Measurements from ENCODE around the gene MOB4.
"Not testable (repeated sequence)": the region's sequence is repeated elsewhere in the genome, so short reads cannot be mapped to it uniquely, and the experiment has no call there.

MOB4 gene

DNA sequence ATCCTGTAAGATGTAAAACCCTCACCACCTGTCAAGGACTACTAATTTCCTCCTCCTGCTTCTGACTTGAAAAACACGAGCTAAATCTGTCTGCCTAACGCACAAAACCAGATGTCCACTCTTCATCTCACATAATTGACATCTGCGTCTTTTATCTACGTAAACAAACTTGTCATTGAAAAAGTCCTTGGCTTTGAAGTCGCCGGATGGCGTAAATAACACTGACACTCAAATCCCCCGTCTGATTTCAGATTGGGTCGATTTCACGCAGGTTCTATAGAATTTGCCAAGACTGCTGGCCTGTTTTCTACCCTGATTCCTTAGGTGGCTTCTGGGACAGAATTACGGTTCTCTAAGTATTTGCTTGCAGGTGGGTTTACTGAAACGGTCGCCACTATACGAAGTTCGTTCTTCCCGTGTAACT, 539 bp upstream of the MOB4 start:
- DNase-seq, result no peak

GRCh38 chr2:197516393-197516761, 511 bp downstream of the MOB4 start:
- peak in 1 of 2 experiments; percentile 43 for DNase-seq

- DNase-seq, result no peak
Measured at GRCh38 chr2:197517150-197517549, 1.3 kb downstream of the MOB4 start.

- no peak for DNase-seq
Measured at GRCh38 chr2:197538412-197538811, 22.5 kb downstream of the MOB4 start.

DNA sequence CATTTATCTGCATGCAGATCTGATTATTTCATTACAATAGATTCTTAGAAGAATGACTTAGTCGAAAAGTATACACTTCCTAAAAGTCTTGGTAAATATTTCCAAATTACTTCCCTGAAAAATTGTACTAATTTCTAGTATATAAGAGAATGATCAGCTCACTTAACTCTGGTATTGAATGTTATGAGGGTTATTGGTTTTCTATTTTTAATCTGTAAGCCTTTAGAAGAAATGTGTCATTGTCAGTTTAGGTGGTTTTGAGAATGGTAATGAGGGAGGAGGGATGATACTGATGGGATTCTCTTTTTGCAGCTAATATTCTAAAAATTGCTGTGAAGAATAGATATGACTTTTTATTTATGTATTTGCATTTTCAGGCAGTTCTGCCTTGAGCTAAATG, 23.9 kb downstream of the MOB4 start:
- no peak for DNase-seq

GRCh38 chr2:197543206-197543605, 27.3 kb downstream of the MOB4 start:
- DNase-seq, result no peak

DNA sequence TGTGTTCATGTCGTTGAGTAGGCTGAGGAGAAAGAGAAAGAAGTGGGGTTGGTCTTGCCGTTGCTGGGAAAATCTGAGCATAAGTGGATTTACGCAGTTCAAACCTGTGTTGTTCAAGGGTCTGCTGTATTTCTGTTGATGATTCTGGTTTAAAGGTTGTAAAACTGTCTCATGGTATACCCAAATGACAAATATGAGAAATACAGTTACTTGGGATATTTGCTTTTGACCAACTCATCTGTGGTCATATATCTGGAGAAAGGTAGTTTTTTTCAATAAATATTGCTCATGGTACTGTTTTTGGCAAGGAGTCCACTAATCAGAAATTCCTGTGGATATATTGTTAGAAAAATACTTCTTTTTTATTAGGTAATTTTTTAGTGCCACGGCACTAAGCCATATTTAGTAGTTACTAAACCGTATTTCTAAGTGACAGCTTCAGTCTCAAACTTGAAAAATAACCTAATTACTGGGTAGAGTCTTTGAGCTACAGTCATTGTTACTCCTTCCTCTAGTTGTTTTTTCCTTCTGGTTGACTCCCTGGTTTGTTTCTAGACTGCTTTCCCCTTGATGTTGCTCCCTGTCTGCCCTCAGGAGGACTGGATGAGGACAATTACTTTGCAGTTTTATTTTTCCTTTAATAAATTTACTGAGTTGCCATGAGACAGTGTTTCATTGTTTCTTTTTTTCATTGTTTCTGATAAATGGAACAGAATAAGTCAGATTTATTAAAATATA, 31.5 kb downstream of the MOB4 start:
- no peak for DNase-seq

GRCh38 chr2:197548582-197548981, 32.7 kb downstream of the MOB4 start:
- no peak for DNase-seq

GRCh38 chr2:197551260-197551659, 35.4 kb downstream of the MOB4 start:
- not testable (repeated sequence) for DNase-seq

DNA sequence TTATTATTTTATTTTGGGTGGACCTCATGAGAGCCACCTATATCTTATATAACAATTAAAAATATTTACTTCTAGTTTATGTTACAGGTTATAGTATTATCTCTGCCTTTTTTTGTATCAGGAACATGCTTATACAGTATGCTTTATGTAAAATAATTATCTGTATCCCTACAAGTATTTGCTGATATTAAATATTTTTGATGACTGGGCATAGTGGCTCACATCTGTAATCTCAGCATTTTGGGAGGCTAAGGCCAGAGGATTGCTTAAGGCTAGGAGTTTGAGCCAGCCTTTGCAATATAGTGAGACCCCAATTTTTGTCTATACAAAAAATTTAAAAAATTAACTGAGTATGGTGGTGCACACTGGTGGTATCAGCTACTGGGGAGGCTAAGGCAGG, 39.6 kb downstream of the MOB4 start:
- no peak for DNase-seq

- peak; percentile 21 to 29 for DNase-seq
Measured at GRCh38 chr2:197556456-197556855, 40.6 kb downstream of the MOB4 start.

DNA sequence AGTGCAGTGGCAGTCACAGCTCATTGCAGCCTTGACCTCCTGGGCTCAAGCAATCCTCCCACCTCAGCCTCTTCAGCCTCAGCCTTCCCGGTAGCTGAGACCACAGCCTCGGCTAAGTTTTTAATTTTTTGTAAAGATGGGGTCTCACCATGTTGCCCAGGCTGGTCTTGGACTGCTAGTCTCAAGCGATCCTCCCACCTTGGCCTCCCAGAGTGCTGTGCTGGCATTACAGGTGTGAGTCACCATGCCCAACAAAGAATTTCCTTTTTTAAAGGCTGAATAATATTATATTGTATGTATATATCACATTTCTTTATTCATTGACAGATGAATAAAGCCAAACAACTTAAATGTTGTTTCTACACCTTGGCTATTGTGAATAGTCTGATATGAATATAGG, 42.5 kb downstream of the MOB4 start:
- DNase-seq, result no peak

- DNase-seq, result no peak
Measured at GRCh38 chr2:197559681-197560080, 43.8 kb downstream of the MOB4 start.

GRCh38 chr2:197560146-197560665, 44.3 kb downstream of the MOB4 start:
- DNase-seq, result no peak

DNA sequence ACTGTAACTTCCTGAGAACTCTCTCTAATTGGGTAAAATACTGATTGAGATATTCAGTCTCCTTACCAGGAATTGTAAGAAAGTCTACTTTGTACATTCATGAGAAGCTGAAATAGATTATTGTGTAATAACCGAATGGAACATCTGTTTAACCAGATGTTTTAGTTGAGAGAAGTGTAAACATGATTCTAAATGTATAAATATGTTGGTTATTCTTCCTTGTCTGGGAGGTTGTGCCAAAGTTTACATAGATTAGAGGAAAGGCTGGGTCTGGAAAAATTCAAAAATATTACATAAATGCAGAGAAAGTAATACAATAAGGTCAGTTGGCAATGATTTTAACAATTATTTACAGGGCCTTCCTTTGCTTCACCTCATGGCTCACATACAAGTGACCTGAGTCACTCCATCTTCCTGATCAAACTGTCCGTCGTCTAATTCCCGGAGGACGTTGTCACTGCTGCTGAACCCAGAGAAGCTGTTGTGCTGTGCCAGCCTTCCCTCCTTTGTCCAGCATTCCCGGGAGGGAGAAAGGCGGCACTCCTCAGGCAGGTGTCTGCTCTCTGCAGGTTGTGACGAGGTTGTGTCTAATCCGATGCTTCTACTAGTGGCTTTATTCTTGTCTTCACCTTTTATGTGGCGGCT, 55.9 kb downstream of the MOB4 start:
- DNase-seq, result no peak

GRCh38 chr2:197573608-197574007, 57.7 kb downstream of the MOB4 start:
- DNase-seq, result no peak

- DNase-seq, result no peak
Measured at GRCh38 chr2:197575987-197576386, 60.1 kb downstream of the MOB4 start.

DNA sequence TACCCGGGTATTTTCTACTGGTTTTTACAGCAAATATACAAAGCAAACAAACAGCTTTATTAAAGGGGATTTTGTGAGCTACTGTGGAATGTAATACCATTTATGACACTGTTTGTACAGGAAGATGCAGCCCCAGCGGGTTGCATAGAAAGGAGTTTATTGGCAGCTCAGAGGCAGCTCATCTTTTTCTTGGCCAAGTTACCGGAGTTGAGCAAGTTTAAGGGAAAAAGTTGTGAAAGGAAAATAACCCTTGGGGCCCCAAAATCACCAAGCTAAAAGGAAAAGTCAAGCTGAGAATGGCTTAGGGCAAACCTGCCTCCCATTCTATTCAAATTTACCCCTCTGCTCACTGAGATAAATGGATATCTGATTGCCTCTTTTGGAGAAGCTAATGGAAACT, 60.8 kb downstream of the MOB4 start:
- DNase-seq, result no peak

DNA sequence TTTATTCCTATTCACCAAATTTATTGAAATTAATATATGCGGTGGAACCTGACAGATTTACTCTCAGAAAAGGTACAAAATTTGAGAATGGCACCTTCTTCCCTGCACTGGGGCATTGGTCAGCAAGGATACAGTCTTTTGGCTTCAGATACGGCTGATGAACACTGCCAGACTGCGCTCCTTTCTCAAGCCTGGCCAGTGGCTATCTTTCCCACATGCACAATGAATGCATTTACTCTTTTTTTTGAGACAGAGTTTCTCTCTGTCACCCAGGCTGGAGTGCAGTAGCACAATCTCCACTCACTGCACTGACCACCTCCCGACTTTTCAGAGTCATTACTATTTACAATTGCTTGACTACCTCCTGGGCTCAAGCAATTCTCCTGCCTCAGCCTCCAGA, 61.6 kb downstream of the MOB4 start:
- no peak for DNase-seq

DNA sequence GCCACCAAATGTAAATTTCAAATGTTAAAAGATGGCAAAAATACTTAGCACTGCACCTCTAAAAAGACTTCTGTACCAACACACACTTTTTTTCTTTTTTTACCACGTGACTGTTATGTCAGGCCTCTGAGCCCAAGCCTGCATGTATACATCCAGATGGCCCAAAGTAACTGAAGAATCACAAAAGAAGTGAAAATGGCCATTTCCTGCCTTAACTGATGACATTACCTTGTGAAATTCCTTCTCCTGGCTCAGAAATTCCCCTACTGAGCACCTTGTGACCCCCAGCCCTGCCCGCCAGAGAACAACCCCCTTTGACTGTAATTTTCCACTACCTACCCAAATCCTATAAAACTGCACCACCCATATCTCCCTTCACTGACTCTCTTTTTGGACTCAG, 62.4 kb downstream of the MOB4 start:
- not testable (repeated sequence) for DNase-seq

DNA sequence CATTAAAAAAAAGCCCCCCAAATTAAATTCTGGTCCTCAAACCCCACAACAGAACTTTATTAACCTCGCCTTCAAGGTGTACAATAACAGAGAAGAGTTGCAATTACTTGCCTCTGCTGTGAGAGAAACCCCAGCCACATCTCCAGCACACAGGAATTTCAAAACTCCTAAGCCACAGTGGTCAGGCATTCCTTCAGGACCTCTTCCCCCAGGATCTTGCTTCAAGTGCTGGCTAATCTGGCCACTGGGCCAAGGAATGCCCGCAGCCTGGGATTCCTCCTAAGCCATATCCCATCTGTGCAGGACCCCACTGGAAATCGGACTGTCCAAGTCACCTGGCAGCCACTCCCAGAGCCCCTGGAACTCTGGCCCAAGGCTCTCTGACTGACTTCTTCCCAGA, 64.3 kb downstream of the MOB4 start:
- not testable (repeated sequence) for DNase-seq

DNA sequence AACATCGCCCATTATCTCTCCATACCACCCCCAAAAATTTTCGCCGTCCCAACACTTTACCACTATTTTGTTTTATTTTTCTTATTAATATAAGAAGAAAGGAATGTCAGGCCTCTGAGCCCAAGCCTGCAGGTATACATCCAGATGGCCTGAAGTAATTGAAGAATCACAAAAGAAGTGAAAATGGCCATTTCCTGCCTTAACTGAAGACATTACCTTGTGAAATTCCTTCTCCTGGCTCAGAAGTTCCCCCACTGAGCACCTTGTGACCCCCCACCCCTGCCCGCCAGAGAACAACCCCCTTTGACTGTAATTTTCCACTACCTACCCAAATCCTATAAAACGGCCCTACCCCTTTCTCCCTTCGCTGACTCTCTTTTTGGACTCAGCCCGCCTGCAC, 71.4 kb downstream of the MOB4 start:
- not testable (repeated sequence) for DNase-seq

DNA sequence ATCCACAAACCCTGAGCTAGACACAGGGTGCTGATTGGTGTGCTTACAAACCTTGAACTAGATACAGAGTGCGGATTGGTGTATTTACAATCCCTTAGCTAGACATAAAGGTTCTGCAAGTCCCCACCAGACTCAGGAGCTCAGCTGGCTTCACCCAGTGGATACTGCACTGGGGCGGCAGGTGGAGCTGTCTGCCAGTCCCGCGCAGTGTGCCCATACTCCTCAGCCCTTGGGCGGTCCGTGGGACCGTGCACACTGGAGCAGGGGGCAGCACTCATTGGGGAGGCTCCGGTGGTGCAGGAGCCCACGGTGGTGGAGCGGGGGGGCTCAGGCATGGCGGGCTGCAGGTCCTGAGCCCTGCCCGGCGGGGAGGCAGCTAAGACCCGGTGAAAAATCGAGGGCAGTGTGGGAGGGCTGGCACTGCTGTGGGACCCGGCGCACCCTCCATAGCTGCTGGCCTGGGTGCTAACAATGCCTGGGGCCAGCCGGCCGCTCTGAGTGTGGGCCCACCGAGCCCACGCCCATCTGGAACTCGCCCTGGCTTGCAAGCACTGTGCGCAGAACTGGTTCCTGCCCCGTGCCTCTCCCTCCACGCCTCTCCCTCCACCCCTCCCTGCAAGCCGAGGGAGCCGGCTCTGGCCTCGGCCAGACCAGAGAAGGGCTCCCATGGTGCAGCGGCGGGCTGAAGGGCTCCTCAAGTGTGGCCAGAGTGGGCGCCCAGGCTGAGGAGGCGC, 75.6 kb downstream of the MOB4 start:
- DNase-seq, result no peak

DNA sequence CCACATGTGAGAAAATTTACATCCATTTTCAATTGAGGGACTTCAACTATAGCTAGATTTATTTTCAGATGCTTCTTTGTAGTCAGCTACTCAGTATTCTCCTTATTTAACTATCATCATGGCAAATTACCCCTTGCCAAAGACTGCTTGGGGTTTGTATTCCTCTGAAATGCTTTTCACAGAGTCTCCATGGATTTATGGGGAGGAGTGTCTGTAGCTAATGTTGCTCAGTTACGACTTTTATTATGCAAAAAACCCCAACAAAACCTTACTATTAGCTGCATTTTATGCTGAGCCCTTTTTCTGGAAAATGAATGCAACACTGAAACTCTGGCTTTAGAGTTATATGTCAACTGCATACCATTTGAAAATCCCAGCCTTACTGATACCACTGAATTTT, 80.9 kb downstream of the MOB4 start:
- DNase-seq, result no peak

Measured in Kasumi-1 (cell line).